ENCODE measurements around the gene NPC1. TPM values are rescaled to one million over a fixed set of nuclear protein-coding genes. Genes with fewer than 3 reads are reported as not detected.
"Not testable (repeated sequence)": the region's sequence is repeated elsewhere in the genome, so short reads cannot be mapped to it uniquely, and the experiment has no call there.

Gene NPC1
- total RNA-seq, 1 experiment from 2014 or later, result 38.3 TPM

DNA sequence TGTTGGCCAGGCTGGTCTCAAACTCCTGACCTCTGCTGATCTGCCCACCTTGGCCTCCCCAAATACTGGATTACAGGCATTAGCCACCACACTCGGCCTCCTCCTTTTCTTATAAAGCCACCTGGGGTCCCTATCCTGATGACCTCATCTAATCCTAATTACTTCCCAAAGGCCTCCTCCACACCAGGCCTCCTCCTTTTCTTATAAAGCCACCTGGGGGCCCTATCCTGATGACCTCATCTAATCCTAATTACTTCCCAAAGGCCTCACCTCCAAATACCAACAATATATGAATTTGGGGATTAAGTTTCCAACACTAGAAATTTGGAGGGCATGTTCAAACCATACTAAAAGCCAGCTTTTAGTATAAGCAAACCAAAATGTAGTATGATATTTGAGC, 92.7 kb downstream of the NPC1 start (continued):
- no peak for TF ChIP-seq STAT6 (CRISPR knock-in tag; conservative IDR thresholded peaks at IDR 0.05; ENCODE audit: low read depth)
- no peak for TF ChIP-seq ETV6 (CRISPR knock-in tag; IDR thresholded peaks at IDR 0.05)
- TF ChIP-seq, protein P1, sequence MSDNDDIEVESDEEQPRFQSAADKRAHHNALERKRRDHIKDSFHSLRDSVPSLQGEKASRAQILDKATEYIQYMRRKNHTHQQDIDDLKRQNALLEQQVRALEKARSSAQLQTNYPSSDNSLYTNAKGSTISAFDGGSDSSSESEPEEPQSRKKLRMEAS (CRISPR knock-in tag; IDR thresholded peaks at IDR 0.05), result no peak
- no peak for TF ChIP-seq KAT7 (CRISPR knock-in tag; IDR thresholded peaks at IDR 0.05; ENCODE audit: borderline replicate concordance)
- no peak for TF ChIP-seq FOXP1 (CRISPR knock-in tag; IDR thresholded peaks at IDR 0.05; ENCODE audit: borderline replicate concordance)
- TF ChIP-seq ESRRA (CRISPR knock-in tag; IDR thresholded peaks at IDR 0.05; ENCODE audit: borderline replicate concordance), result no peak

- H3K27me3 Mint-ChIP-seq (ENCODE audit: low read depth); ATAC-seq; H3K27ac Mint-ChIP-seq; H3K36me3 Mint-ChIP-seq; DNase-seq (ENCODE audit: low spot score); H3K4me3 Mint-ChIP-seq; POLR2A ChIA-PET: not testable (repeated sequence)
- peaks cover 11% of the 10 kb centered on the region for H3K4me1 Mint-ChIP-seq
- peaks cover 12% of the 10 kb centered on the region for H3K9me3 Mint-ChIP-seq
- CTCF ChIA-PET, result interaction anchor here (1.0 kb wide), 1 partner anchor 9 kb away, joined by 4 read pairs; no protein-coding TSS in a partner anchor
Measured at GRCh38 chr18:23489586-23489985, 96.7 kb downstream of the NPC1 start.

- no peaks in the 10 kb centered on the region for H3K36me3 Mint-ChIP-seq
- no peaks in the 10 kb centered on the region for H3K27me3 Mint-ChIP-seq (ENCODE audit: low read depth)
- ATAC-seq, result peak; percentile 43
- DNase-seq (ENCODE audit: low spot score), result no peak
- peaks cover 12% of the 10 kb centered on the region for H3K9me3 Mint-ChIP-seq
- H3K4me3 Mint-ChIP-seq, result no peak overlapping the region
- ChIA-PET CTCF (interaction anchor here (0.9 to 1.7 kb wide), 2 partner anchors 11 to 29 kb away, joined by 3 to 30 read pairs; no protein-coding TSS in a partner anchor), POLR2A (no interaction called here)
- H3K27ac Mint-ChIP-seq, result no peak overlapping the region
- peaks cover 17% of the 10 kb centered on the region for H3K4me1 Mint-ChIP-seq
- TF ChIP-seq, protein P2, sequence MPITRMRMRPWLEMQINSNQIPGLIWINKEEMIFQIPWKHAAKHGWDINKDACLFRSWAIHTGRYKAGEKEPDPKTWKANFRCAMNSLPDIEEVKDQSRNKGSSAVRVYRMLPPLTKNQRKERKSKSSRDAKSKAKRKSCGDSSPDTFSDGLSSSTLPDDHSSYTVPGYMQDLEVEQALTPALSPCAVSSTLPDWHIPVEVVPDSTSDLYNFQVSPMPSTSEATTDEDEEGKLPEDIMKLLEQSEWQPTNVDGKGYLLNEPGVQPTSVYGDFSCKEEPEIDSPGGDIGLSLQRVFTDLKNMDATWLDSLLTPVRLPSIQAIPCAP (CRISPR knock-in tag; IDR thresholded peaks at IDR 0.05), result no peak
- TF ChIP-seq, protein P3, sequence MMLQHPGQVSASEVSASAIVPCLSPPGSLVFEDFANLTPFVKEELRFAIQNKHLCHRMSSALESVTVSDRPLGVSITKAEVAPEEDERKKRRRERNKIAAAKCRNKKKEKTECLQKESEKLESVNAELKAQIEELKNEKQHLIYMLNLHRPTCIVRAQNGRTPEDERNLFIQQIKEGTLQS (CRISPR knock-in tag; conservative IDR thresholded peaks at IDR 0.05), result no peak
- TF ChIP-seq, protein P4, sequence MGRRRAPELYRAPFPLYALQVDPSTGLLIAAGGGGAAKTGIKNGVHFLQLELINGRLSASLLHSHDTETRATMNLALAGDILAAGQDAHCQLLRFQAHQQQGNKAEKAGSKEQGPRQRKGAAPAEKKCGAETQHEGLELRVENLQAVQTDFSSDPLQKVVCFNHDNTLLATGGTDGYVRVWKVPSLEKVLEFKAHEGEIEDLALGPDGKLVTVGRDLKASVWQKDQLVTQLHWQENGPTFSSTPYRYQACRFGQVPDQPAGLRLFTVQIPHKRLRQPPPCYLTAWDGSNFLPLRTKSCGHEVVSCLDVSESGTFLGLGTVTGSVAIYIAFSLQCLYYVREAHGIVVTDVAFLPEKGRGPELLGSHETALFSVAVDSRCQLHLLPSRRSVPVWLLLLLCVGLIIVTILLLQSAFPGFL (CRISPR knock-in tag; IDR thresholded peaks at IDR 0.05; ENCODE audit: borderline replicate concordance), result no peak
- TF ChIP-seq AFF4 (CRISPR knock-in tag; IDR thresholded peaks at IDR 0.05; ENCODE audit: borderline replicate concordance) (no peak), ZNF671 (CRISPR knock-in tag; IDR thresholded peaks at IDR 0.05) (no peak), CREM (CRISPR knock-in tag; IDR thresholded peaks at IDR 0.05) (no peak), ZNF121 (CRISPR knock-in tag; IDR thresholded peaks at IDR 0.05) (no peak), OVOL2 (CRISPR knock-in tag; IDR thresholded peaks at IDR 0.05; ENCODE audit: borderline replicate concordance) (no peak), ZNF416 (CRISPR knock-in tag; IDR thresholded peaks at IDR 0.05) (no peak), NFE2L1 (CRISPR knock-in tag; IDR thresholded peaks at IDR 0.05) (no peak), MYBL2 (CRISPR knock-in tag; IDR thresholded peaks at IDR 0.05) (no peak)
- TF ChIP-seq, protein P5, sequence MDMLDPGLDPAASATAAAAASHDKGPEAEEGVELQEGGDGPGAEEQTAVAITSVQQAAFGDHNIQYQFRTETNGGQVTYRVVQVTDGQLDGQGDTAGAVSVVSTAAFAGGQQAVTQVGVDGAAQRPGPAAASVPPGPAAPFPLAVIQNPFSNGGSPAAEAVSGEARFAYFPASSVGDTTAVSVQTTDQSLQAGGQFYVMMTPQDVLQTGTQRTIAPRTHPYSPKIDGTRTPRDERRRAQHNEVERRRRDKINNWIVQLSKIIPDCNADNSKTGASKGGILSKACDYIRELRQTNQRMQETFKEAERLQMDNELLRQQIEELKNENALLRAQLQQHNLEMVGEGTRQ (CRISPR knock-in tag; IDR thresholded peaks at IDR 0.05), result no peak
- TF ChIP-seq, protein P6, sequence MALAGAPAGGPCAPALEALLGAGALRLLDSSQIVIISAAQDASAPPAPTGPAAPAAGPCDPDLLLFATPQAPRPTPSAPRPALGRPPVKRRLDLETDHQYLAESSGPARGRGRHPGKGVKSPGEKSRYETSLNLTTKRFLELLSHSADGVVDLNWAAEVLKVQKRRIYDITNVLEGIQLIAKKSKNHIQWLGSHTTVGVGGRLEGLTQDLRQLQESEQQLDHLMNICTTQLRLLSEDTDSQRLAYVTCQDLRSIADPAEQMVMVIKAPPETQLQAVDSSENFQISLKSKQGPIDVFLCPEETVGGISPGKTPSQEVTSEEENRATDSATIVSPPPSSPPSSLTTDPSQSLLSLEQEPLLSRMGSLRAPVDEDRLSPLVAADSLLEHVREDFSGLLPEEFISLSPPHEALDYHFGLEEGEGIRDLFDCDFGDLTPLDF (CRISPR knock-in tag; IDR thresholded peaks at IDR 0.05), result no peak
Measured at GRCh38 chr18:23487738-23488570, 98.4 kb downstream of the NPC1 start.
